Common myeloid progenitor, CD34-positive (primary cell): ENCODE results near the gene PDE1A.

Experiments used
- CTCF ChIA-PET: fragments of 350-600 bp; sonication (Branson Sonifier 250); formaldehyde crosslinking; loops from one replicate; lab custom pipeline; 2021; ENCODE audit warnings: antibody characterized with exemption; lab: Charles Lee
- POLR2A ChIA-PET: fragments of 350-600 bp; sonication (Branson Sonifier 250); formaldehyde crosslinking; loops from one replicate; lab custom pipeline; 2021; ENCODE audit warnings: antibody characterized with exemption; lab: Charles Lee
- DNase-seq, 3 donors: peaks; one replicate each; pipeline versions ENCODE4 v3.0.0 to v3.0.0-alpha.2; 2013
- H3K27ac ChIP-seq, 2 experiments: 1 replicate in 1 of 2; 2 replicates in 1 of 2; pipeline ENCODE4 v1.7.0; 2013; ENCODE audit warnings: inconsistent platforms in 2 of 2, low read length in 2 of 2, mild to moderate bottlenecking in 2 of 2, low read depth in 1 of 2, moderate library complexity in 1 of 2; ENCODE audit not compliant: severe bottlenecking in 2 of 2, insufficient read depth in 1 of 2, poor library complexity in 1 of 2
- H3K27me3 ChIP-seq, 5 experiments: replicated peaks in 2 of 5; 1 replicate in 3 of 5; 2 replicates in 2 of 5; pipeline versions ENCODE4 v1.6.1 to v1.7.0; 2013; ENCODE audit warnings: low read length in 4 of 5, mild to moderate bottlenecking in 2 of 5, moderate library complexity in 2 of 5, inconsistent platforms in 1 of 5; ENCODE audit not compliant: insufficient read depth in 5 of 5, control insufficient read depth in 4 of 5
- H3K36me3 ChIP-seq, 4 experiments: 1 replicate in 2 of 4; 2 replicates in 2 of 4; pipeline versions ENCODE4 v1.6.1 to v1.7.0; 2013; ENCODE audit warnings: low read length in 3 of 4, control low read depth in 1 of 4, mild to moderate bottlenecking in 1 of 4; ENCODE audit not compliant: control insufficient read depth in 4 of 4, insufficient read depth in 4 of 4
- H3K4me1 ChIP-seq, 4 experiments: 1 replicate in 3 of 4; 2 replicates in 1 of 4; pipeline versions ENCODE4 v1.6.1 to v1.7.1; 2013; ENCODE audit warnings: low read length in 3 of 4, mild to moderate bottlenecking in 3 of 4, control low read depth in 1 of 4, inconsistent platforms in 1 of 4, moderate library complexity in 1 of 4; ENCODE audit not compliant: control insufficient read depth in 4 of 4, insufficient read depth in 4 of 4; ENCODE audit errors: control extremely low read depth in 1 of 4
- H3K4me3 ChIP-seq, 7 experiments: 1 replicate in 4 of 7; 2 replicates in 3 of 7; pipeline versions ENCODE4 v1.5.1 to v1.7.0; 2013; ENCODE audit warnings: mild to moderate bottlenecking in 7 of 7, low read length in 6 of 7, moderate library complexity in 6 of 7, inconsistent platforms in 2 of 7, low read depth in 2 of 7, control low read depth in 1 of 7; ENCODE audit not compliant: insufficient read depth in 4 of 7, control insufficient read depth in 1 of 7; ENCODE audit errors: extremely low read depth in 1 of 7
- H3K9me3 ChIP-seq, 5 experiments: 1 replicate in 4 of 5; 2 replicates in 1 of 5; pipeline versions ENCODE4 v1.6.1 to v1.7.1; 2013; ENCODE audit warnings: low read length in 4 of 5, mild to moderate bottlenecking in 2 of 5, inconsistent platforms in 1 of 5, low read depth in 1 of 5, moderate library complexity in 1 of 5; ENCODE audit not compliant: control insufficient read depth in 4 of 5, insufficient read depth in 2 of 5; ENCODE audit errors: control extremely low read depth in 1 of 5
- WGBS: methylation state at CpG from one replicate; pipeline ENCODE4 v1.1.5; 2013; ENCODE audit not compliant: insufficient coverage; 5-methylcytosine and 5-hydroxymethylcytosine counted together

PDE1A gene

DNA sequence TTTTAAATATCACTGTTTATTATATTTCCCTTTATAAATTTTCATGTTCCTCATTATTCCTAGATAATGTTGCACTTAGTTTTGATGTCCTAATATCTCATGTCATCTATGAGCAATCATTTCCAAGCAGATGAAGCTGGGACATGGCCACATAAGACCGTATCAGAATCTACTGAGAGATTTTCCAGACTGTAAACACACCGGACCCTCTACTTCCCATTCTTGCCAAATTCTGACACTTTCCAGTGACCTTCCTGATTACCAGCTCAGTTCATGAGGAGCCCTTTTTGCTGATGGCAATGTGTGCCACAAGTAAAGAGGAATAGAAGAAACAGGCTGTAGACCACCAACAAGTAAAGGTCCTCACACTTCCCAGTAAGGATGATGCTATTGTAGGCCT lies 20.3 kb upstream of the PDE1A start:
- Histone ChIP-seq H3K27me3 (no peaks in the 10 kb centered on the region), H3K4me3 (no peak overlapping the region), H3K36me3 (no peaks in the 10 kb centered on the region), H3K9me3 (no peaks in the 10 kb centered on the region), H3K4me1 (no peaks in the 10 kb centered on the region), H3K27ac (no peak overlapping the region)
- WGBS, result 100% methylated on average over 2 of the region's 2 CpGs
- ChIA-PET POLR2A (no interaction called here), CTCF (no interaction called here)
- DNase-seq, result no peak

DNA sequence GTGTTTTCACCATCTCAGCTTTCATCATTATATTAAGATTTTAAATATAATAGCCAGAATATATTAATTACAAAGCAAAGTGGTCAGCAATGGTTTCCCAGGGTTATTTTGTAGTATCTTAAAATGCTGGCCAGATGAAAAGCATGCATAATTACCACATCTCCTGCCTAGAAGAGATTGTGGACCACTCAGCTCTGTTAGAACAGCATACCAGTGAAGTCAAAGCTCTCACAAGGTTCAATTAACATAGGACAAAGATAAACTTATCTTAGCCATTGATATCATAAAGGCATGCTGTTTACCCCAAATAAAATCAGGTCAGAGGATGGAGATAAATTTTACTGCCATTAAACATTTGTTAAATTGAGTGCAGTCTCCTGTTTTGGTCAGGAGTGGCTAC lies 19.3 kb upstream of the PDE1A start:
- ChIA-PET POLR2A (no interaction called here), CTCF (no interaction called here)
- DNase-seq, result no peak
- H3K4me3 ChIP-seq, result no peak overlapping the region
- H3K27me3 ChIP-seq, result no peaks in the 10 kb centered on the region
- H3K9me3 ChIP-seq, result no peaks in the 10 kb centered on the region
- no peaks in the 10 kb centered on the region for H3K4me1 ChIP-seq
- no peaks in the 10 kb centered on the region for H3K36me3 ChIP-seq
- H3K27ac ChIP-seq, result no peak overlapping the region

DNA sequence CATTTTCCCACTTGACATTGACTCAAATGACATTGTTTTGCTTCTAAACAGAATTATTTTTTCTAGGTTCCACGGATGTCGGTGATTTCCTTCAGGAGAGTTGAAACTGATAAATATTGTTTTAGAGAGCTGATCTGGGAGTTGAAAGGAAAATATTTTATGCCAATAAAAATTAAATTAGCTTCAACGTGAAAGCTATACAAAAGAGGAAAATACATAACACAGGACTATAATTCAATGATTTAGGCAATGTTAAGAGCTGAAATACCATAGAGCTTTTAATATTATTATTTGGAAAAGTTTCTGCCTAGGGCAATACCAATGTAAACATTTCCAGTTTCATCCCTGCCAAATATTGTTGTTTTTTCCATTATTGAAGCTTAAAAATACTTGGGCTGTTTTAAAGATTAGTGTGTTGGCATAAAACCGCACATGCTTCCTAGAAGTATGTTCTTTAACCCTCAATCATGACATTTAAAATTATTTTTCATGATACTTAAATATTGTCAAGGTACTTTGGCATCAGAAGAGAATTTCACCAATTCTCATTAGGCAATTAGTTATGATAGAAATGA lies 18.6 kb upstream of the PDE1A start:
- Histone ChIP-seq H3K4me3 (no peak overlapping the region), H3K4me1 (no peaks in the 10 kb centered on the region), H3K36me3 (no peaks in the 10 kb centered on the region), H3K9me3 (no peaks in the 10 kb centered on the region), H3K27me3 (no peaks in the 10 kb centered on the region), H3K27ac (no peak overlapping the region)
- no peak for DNase-seq
- ChIA-PET POLR2A (no interaction called here), CTCF (no interaction called here)
- WGBS, result no CpG with 5 or more reads among the region's 4 CpGs

DNA sequence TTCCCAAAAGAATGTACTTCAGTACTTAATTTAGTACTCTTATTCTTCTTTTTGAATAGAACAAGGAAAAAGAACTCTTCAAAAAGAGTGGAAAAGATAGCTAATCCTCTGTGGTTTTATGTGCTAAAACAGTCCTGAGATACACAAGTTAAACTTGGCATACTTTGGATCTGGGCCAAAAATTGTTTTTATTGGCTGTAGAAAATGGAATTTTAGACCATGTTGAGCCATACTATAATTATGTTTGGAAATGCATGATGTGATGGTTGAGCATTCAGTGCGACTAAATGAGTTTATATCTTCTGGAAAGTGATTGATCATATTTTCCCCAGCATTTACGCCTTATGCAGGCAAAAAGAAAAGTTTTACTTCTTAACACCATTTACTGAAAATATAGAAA lies 18.0 kb upstream of the PDE1A start:
- H3K27ac ChIP-seq, result no peak overlapping the region
- DNase-seq, result no peak
- H3K4me3 ChIP-seq, result no peak overlapping the region
- H3K27me3 ChIP-seq, result no peaks in the 10 kb centered on the region
- H3K4me1 ChIP-seq, result no peaks in the 10 kb centered on the region
- no CpG with 5 or more reads among the region's 2 CpGs for WGBS
- no peaks in the 10 kb centered on the region for H3K9me3 ChIP-seq
- H3K36me3 ChIP-seq, result no peaks in the 10 kb centered on the region
- CTCF ChIA-PET, result no interaction called here
- POLR2A ChIA-PET, result no interaction called here

DNA sequence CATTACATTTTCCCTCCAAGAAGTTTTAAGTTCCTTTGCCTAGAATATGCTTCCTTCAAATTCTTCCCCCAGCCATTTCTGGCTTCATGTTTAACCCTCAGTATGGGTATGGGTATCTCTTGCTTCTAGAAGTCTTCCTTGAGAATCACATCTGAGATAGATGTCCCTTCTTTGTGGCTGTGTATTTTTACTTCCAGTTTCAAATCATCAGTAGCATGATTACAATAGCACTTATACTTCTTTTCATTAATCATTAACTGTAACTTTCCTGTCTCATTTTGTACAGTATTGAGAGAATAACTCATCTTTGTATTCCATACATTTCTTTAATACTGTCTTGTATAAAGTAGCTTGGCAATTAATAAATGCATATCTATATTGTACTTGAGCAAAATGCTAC lies 17.3 kb upstream of the PDE1A start:
- DNase-seq, result no peak
- no peaks in the 10 kb centered on the region for H3K27me3 ChIP-seq
- H3K36me3 ChIP-seq, result no peaks in the 10 kb centered on the region
- no peak overlapping the region for H3K4me3 ChIP-seq
- H3K9me3 ChIP-seq, result no peaks in the 10 kb centered on the region
- ChIA-PET CTCF (no interaction called here), POLR2A (interaction anchor here (0.6 kb wide), 1 partner anchor 13 kb away, joined by 3 read pairs; no protein-coding TSS in a partner anchor)
- no peaks in the 10 kb centered on the region for H3K4me1 ChIP-seq
- H3K27ac ChIP-seq, result no peak overlapping the region

DNA sequence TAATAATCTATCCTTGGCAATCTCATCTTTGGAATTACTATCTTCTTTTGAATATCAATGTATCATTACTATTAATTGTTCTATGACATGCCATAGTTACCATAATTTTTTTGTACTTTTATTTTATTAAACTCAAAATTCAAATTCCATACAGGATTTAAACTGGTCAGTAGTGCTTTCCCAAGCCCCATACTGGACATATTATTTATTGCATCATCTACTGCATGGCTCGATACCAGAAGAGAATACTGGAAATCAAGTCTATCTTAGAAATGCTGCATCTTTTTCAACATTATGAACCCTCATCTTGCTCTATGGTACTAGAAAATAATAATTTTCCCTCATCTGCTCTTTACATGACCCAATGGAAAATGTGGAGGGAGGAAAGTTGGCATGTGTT lies 9.4 kb upstream of the PDE1A start:
- H3K27ac ChIP-seq, result no peak overlapping the region

DNA sequence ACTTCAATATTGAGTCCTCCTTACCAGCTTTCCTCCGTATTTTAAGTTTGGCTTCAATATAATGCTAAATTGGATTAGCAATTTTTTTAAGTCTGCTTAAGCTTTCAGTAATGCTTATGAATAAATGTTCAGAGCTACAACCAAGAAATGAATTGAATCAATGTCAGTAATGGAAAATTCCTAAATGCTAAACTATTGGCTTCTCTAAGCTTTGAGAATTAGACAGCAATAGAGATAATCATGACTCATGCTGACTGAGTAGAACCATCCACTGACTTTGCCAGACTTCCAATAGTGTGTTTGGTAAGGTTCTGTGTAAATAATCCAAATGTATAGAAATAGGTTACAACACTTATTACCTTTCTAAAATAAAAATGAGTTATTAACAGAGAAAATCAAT lies 8.9 kb upstream of the PDE1A start:
- H3K27ac ChIP-seq, result no peak overlapping the region
- no peaks in the 10 kb centered on the region for H3K27me3 ChIP-seq
- no peak overlapping the region for H3K4me3 ChIP-seq
- peaks cover 0 to 4% (median 0%) of the 10 kb centered on the region in 5 experiments for H3K9me3 ChIP-seq
- WGBS, result no CpG with 5 or more reads among the region's 1 CpG
- POLR2A ChIA-PET, result no interaction called here
- CTCF ChIA-PET, result interaction anchor here (0.7 kb wide), 1 partner anchor 55 kb away, joined by 3 read pairs; no protein-coding TSS in a partner anchor
- no peak for DNase-seq
- H3K36me3 ChIP-seq, result no peaks in the 10 kb centered on the region
- no peaks in the 10 kb centered on the region for H3K4me1 ChIP-seq

More for the DNA sequence above, 9.4 kb upstream of the PDE1A start:
- Histone ChIP-seq H3K9me3 (peaks cover 0 to 4% (median 0%) of the 10 kb centered on the region in 5 experiments), H3K36me3 (no peaks in the 10 kb centered on the region), H3K4me1 (no peaks in the 10 kb centered on the region), H3K27me3 (no peaks in the 10 kb centered on the region), H3K4me3 (no peak overlapping the region)
- no peak for DNase-seq
- WGBS, result no CpG with 5 or more reads among the region's 1 CpG
- ChIA-PET POLR2A (no interaction called here), CTCF (no interaction called here)
